ENCODE measurements around the gene PDGFC. TPM values are rescaled to one million over a fixed set of nuclear protein-coding genes. Genes with fewer than 3 reads are reported as not detected.

The PDGFC gene
- total RNA-seq, 1 experiment from 2014 or later = 5.3 TPM

DNA sequence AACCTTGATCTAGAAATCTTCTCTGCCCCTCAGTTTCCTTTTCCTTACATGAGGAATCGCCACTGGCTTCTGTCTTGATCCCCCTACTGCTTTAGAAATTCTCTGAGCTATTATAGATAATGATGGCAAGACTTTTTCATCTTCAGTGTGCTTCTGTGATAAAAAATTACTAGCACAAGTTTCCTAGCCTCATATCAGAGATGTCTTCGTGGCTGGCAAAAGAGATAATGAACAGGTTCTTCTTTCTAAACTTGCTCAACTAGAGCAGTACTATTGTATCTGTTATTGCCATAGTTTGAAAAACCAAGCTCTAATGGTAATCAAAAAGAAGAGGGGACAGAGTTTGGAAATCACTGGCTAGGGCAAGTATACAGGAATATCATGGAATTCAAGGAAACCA lies 4.1 kb upstream of the PDGFC start (continued):
- TF ChIP-seq, protein P1, sequence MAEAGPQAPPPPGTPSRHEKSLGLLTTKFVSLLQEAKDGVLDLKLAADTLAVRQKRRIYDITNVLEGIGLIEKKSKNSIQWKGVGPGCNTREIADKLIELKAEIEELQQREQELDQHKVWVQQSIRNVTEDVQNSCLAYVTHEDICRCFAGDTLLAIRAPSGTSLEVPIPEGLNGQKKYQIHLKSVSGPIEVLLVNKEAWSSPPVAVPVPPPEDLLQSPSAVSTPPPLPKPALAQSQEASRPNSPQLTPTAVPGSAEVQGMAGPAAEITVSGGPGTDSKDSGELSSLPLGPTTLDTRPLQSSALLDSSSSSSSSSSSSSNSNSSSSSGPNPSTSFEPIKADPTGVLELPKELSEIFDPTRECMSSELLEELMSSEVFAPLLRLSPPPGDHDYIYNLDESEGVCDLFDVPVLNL (CRISPR knock-in tag; IDR thresholded peaks at IDR 0.05; ENCODE audit: borderline replicate concordance, low read depth) = no peak
- no peak for TF ChIP-seq GTF2I (CRISPR knock-in tag; conservative IDR thresholded peaks at IDR 0.05)
- TF ChIP-seq, protein P2, sequence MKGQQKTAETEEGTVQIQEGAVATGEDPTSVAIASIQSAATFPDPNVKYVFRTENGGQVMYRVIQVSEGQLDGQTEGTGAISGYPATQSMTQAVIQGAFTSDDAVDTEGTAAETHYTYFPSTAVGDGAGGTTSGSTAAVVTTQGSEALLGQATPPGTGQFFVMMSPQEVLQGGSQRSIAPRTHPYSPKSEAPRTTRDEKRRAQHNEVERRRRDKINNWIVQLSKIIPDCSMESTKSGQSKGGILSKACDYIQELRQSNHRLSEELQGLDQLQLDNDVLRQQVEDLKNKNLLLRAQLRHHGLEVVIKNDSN (CRISPR knock-in tag; IDR thresholded peaks at IDR 0.05) = no peak
- TF ChIP-seq, protein P3, sequence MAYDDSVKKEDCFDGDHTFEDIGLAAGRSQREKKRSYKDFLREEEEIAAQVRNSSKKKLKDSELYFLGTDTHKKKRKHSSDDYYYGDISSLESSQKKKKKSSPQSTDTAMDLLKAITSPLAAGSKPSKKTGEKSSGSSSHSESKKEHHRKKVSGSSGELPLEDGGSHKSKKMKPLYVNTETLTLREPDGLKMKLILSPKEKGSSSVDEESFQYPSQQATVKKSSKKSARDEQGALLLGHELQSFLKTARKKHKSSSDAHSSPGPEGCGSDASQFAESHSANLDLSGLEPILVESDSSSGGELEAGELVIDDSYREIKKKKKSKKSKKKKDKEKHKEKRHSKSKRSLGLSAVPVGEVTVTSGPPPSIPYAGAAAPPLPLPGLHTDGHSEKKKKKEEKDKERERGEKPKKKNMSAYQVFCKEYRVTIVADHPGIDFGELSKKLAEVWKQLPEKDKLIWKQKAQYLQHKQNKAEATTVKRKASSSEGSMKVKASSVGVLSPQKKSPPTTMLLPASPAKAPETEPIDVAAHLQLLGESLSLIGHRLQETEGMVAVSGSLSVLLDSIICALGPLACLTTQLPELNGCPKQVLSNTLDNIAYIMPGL (CRISPR knock-in tag; IDR thresholded peaks at IDR 0.05) = no peak
- TF ChIP-seq, protein P4, sequence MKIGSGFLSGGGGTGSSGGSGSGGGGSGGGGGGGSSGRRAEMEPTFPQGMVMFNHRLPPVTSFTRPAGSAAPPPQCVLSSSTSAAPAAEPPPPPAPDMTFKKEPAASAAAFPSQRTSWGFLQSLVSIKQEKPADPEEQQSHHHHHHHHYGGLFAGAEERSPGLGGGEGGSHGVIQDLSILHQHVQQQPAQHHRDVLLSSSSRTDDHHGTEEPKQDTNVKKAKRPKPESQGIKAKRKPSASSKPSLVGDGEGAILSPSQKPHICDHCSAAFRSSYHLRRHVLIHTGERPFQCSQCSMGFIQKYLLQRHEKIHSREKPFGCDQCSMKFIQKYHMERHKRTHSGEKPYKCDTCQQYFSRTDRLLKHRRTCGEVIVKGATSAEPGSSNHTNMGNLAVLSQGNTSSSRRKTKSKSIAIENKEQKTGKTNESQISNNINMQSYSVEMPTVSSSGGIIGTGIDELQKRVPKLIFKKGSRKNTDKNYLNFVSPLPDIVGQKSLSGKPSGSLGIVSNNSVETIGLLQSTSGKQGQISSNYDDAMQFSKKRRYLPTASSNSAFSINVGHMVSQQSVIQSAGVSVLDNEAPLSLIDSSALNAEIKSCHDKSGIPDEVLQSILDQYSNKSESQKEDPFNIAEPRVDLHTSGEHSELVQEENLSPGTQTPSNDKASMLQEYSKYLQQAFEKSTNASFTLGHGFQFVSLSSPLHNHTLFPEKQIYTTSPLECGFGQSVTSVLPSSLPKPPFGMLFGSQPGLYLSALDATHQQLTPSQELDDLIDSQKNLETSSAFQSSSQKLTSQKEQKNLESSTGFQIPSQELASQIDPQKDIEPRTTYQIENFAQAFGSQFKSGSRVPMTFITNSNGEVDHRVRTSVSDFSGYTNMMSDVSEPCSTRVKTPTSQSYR (CRISPR knock-in tag; IDR thresholded peaks at IDR 0.05) = no peak
- TF ChIP-seq, protein P5, sequence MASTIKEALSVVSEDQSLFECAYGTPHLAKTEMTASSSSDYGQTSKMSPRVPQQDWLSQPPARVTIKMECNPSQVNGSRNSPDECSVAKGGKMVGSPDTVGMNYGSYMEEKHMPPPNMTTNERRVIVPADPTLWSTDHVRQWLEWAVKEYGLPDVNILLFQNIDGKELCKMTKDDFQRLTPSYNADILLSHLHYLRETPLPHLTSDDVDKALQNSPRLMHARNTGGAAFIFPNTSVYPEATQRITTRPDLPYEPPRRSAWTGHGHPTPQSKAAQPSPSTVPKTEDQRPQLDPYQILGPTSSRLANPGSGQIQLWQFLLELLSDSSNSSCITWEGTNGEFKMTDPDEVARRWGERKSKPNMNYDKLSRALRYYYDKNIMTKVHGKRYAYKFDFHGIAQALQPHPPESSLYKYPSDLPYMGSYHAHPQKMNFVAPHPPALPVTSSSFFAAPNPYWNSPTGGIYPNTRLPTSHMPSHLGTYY (CRISPR knock-in tag; IDR thresholded peaks at IDR 0.05) = no peak
- no peak for TF ChIP-seq FOXP1 (CRISPR knock-in tag; IDR thresholded peaks at IDR 0.05; ENCODE audit: borderline replicate concordance)
- TF ChIP-seq, protein P6, sequence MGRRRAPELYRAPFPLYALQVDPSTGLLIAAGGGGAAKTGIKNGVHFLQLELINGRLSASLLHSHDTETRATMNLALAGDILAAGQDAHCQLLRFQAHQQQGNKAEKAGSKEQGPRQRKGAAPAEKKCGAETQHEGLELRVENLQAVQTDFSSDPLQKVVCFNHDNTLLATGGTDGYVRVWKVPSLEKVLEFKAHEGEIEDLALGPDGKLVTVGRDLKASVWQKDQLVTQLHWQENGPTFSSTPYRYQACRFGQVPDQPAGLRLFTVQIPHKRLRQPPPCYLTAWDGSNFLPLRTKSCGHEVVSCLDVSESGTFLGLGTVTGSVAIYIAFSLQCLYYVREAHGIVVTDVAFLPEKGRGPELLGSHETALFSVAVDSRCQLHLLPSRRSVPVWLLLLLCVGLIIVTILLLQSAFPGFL (CRISPR knock-in tag; IDR thresholded peaks at IDR 0.05; ENCODE audit: borderline replicate concordance) = no peak
- TF ChIP-seq, protein P7, sequence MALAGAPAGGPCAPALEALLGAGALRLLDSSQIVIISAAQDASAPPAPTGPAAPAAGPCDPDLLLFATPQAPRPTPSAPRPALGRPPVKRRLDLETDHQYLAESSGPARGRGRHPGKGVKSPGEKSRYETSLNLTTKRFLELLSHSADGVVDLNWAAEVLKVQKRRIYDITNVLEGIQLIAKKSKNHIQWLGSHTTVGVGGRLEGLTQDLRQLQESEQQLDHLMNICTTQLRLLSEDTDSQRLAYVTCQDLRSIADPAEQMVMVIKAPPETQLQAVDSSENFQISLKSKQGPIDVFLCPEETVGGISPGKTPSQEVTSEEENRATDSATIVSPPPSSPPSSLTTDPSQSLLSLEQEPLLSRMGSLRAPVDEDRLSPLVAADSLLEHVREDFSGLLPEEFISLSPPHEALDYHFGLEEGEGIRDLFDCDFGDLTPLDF (CRISPR knock-in tag; IDR thresholded peaks at IDR 0.05) = no peak
- no peak for TF ChIP-seq ELF4 (CRISPR knock-in tag; IDR thresholded peaks at IDR 0.05; ENCODE audit: low read depth)

DNA sequence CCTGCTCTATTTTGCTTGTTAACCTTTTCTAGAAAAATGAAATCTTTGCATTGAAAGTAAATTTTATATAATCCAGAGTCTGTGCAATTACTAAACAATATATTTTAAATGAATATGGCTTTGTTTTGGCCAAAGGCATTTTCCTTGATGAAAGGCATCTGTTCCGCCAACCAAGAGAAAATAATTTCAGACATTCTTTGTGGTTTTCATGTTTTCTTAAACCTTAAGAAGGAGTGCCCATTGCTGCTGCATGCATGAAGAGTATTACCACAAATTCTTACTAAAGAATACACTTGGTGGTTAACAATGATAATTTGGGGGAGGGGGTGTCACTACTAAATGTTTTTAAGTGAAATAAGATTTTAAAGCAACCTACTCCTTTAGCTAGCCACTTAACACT lies 2.7 kb upstream of the PDGFC start:
- CTCF ChIA-PET = no interaction called here
- H3K36me3 Mint-ChIP-seq = no peaks in the 10 kb centered on the region
- peaks cover 26% of the 10 kb centered on the region for H3K4me1 Mint-ChIP-seq
- H3K27me3 Mint-ChIP-seq (ENCODE audit: low read depth) = peaks cover 16% of the 10 kb centered on the region
- no peaks in the 10 kb centered on the region for H3K9me3 Mint-ChIP-seq
- POLR2A ChIA-PET = no interaction called here
- no peak overlapping the region for H3K4me3 Mint-ChIP-seq
- no peak for ATAC-seq
- no peak for DNase-seq (ENCODE audit: low spot score)
- H3K27ac Mint-ChIP-seq = no peak overlapping the region
- TF ChIP-seq MYBL2 (CRISPR knock-in tag; IDR thresholded peaks at IDR 0.05) (no peak), ZNF671 (CRISPR knock-in tag; IDR thresholded peaks at IDR 0.05) (no peak)
- TF ChIP-seq, protein P8, sequence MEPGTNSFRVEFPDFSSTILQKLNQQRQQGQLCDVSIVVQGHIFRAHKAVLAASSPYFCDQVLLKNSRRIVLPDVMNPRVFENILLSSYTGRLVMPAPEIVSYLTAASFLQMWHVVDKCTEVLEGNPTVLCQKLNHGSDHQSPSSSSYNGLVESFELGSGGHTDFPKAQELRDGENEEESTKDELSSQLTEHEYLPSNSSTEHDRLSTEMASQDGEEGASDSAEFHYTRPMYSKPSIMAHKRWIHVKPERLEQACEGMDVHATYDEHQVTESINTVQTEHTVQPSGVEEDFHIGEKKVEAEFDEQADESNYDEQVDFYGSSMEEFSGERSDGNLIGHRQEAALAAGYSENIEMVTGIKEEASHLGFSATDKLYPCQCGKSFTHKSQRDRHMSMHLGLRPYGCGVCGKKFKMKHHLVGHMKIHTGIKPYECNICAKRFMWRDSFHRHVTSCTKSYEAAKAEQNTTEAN (CRISPR knock-in tag; IDR thresholded peaks at IDR 0.05) = no peak
- TF ChIP-seq, protein P9, sequence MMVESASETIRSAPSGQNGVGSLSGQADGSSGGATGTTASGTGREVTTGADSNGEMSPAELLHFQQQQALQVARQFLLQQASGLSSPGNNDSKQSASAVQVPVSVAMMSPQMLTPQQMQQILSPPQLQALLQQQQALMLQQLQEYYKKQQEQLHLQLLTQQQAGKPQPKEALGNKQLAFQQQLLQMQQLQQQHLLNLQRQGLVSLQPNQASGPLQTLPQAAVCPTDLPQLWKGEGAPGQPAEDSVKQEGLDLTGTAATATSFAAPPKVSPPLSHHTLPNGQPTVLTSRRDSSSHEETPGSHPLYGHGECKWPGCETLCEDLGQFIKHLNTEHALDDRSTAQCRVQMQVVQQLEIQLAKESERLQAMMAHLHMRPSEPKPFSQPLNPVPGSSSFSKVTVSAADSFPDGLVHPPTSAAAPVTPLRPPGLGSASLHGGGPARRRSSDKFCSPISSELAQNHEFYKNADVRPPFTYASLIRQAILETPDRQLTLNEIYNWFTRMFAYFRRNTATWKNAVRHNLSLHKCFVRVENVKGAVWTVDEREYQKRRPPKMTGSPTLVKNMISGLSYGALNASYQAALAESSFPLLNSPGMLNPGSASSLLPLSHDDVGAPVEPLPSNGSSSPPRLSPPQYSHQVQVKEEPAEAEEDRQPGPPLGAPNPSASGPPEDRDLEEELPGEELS (CRISPR knock-in tag; IDR thresholded peaks at IDR 0.05) = no peak
- TF ChIP-seq, protein P10, sequence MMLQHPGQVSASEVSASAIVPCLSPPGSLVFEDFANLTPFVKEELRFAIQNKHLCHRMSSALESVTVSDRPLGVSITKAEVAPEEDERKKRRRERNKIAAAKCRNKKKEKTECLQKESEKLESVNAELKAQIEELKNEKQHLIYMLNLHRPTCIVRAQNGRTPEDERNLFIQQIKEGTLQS (CRISPR knock-in tag; conservative IDR thresholded peaks at IDR 0.05) = no peak
- TF ChIP-seq, protein P11, sequence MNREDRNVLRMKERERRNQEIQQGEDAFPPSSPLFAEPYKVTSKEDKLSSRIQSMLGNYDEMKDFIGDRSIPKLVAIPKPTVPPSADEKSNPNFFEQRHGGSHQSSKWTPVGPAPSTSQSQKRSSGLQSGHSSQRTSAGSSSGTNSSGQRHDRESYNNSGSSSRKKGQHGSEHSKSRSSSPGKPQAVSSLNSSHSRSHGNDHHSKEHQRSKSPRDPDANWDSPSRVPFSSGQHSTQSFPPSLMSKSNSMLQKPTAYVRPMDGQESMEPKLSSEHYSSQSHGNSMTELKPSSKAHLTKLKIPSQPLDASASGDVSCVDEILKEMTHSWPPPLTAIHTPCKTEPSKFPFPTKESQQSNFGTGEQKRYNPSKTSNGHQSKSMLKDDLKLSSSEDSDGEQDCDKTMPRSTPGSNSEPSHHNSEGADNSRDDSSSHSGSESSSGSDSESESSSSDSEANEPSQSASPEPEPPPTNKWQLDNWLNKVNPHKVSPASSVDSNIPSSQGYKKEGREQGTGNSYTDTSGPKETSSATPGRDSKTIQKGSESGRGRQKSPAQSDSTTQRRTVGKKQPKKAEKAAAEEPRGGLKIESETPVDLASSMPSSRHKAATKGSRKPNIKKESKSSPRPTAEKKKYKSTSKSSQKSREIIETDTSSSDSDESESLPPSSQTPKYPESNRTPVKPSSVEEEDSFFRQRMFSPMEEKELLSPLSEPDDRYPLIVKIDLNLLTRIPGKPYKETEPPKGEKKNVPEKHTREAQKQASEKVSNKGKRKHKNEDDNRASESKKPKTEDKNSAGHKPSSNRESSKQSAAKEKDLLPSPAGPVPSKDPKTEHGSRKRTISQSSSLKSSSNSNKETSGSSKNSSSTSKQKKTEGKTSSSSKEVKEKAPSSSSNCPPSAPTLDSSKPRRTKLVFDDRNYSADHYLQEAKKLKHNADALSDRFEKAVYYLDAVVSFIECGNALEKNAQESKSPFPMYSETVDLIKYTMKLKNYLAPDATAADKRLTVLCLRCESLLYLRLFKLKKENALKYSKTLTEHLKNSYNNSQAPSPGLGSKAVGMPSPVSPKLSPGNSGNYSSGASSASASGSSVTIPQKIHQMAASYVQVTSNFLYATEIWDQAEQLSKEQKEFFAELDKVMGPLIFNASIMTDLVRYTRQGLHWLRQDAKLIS (CRISPR knock-in tag; IDR thresholded peaks at IDR 0.05; ENCODE audit: borderline replicate concordance) = no peak

Measured in WTC11 (cell line).